ENCODE data around the gene ROBO2.

The ROBO2 gene

DNA sequence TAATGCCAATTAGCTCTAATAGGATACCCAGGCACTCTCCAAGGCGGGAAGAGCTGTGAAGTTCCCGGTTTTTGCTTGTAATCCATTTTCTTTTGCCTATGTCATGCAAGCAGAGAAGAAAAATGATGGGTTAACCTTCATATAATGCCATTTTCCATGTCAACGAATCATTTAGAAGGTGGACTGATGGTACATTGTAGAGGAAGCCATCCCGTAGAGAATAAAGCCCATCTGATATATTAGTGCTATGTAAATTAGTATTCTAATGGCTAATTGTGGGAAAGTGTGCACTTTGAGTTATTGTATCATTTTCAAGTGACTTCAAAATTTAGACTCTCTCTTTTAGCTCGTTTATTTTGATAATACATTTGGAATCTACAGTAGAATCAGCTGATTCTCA, 509.1 kb downstream of the ROBO2 start:
- no peak for DNase-seq (ENCODE audit: low read depth in 1 of 2, low spot score in 1 of 2)

DNA sequence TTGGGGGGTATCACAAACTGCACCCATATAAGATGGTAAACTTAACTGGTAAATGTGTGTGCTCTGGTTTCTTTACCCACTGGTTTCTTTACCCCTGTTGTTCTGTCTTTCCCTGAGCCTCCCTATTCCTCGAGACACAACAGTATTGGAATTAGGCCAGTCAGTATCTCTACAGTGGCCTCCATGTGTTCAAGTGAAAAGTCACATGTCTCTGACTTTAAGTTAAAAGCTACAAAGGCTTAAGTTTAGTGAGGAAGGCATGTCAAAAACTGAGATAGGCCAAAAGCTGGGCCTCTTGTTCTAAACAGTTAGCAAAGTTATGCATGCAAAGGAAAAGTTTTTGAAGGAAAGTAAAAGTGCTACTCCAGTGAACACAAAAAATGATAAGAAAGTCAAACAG, 513.3 kb downstream of the ROBO2 start:
- DNase-seq (ENCODE audit: low read depth in 1 of 2, low spot score in 1 of 2) = no peak

DNA sequence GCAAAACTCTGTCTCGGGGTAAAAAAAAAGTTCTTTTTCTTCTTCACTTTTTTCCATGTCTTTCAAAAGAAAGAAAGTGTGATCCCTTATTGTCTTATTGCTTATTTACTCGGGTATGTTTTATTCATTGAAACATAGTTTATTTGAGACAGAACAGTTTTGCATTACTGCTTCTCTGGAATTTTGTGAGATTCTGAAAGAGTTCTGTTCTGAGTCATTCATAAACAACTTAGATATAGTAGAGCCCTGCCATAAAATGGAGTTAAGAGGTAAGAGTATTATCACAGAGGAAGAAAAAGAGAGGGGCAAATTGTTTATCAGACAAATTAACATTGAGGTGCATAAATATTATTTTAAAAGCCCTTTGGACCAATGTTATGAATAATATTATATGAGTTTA, 522.2 kb downstream of the ROBO2 start:
- DNase-seq (ENCODE audit: low read depth in 1 of 2, low spot score in 1 of 2) = no peak

DNA sequence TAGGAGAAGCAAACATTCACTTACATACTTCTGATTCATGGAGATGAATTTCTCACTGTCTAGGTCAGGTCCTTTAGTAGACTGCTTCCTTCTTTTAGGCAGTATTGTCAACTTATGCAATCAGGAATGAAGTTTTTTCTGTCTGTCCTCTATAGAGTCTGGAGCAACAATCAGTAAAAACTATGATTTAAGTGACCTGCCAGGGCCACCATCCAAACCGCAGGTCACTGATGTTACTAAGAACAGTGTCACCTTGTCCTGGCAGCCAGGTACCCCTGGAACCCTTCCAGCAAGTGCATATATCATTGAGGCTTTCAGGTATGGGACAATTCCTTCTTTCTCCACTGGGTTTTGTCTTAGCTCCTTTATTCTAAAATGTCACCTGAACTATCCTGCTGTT, 523.1 kb downstream of the ROBO2 start:
- no peak for DNase-seq (ENCODE audit: low read depth in 1 of 2, low spot score in 1 of 2)

DNA sequence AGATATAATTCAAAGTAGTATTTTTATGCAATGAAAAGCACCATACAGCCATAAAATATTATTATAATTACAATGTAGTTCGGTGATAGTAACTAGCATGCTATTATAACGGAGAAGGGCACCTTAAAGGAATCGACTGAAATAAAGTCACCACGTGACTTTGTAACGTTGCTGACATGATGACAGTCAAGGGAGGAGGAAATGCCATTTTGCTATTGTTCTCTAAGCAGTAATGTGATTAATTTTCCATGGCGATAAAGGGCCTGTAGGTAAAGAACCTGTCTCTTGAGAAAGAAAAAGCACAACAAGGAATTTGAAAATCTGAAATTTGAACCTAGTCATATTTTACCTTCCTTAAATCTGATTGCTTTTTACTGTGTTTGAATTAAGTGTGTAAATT, 526.2 kb downstream of the ROBO2 start:
- no peak for DNase-seq (ENCODE audit: low read depth in 1 of 2, low spot score in 1 of 2)

DNA sequence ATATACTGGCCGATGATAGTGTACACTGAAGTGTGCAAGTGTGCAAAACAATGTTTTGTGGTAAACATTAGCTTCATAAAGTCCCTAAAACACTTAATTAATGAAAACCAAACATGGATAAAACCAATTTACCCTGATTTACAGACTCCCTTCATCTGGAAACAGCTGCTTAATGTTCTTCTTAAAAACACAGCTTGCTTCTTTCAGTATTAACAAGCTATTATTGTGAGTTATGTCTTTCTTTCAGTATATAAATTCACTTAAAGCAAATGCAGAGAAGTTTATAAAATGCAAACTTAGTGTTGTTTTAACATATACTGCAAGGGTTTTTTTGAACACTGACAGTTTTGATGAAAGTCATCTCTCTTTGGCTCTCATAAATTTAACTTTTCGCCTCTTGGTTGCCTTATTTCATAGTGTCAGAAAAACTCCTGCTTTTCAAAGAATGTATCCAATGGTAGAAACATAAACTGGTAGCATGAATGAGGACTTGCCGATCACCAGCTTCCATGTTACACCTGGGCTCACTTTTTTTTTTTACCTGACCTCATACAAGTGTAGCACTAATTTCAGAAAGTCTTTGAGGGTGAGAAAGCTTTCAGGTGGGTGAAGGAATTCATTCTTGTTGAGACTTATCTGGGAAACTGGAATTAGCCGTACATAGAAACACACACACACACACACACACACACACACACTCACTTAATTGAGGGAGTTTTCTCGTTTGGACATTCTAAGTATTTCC, 532.2 kb downstream of the ROBO2 start:
- no peak for DNase-seq (ENCODE audit: low read depth in 1 of 2, low spot score in 1 of 2)

DNA sequence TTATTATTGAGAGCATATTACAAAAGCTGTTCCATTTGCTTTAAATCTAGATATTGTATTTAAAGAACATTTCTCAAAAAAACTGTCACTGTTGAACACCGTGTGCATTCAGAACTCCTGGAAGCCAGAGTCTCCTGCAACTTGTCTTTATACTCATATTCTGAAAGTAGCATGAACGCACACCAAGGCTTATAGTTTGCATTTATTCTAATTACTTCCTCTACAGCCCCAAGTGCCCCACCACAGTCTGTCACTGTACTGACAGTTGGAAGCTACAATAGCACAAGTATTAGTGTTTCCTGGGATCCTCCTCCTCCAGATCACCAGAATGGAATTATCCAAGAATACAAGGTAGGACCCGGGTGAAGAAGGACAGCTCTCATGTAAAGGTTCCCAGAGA, 537.4 kb downstream of the ROBO2 start:
- DNase-seq (ENCODE audit: low read depth in 1 of 2, low spot score in 1 of 2) = no peak

DNA sequence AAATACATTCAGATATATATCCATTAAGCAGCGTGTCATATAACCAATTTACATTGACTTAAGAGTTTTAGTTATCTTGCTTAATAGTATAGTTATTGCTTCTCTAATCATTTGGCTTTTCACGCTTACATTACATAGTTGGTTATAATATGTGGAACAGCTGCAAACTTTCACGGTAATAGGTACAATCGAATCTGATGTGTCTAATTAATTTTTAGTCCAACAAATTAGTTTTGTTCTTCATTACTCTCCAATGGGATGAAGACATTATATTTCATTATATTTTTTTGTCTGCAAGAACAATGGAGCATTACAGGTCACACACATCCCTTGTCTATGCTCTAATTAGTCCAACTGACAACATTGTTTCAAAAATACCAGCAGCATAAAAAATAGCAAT, 546.3 kb downstream of the ROBO2 start:
- DNase-seq (ENCODE audit: low read depth in 1 of 2, low spot score in 1 of 2) = no peak

DNA sequence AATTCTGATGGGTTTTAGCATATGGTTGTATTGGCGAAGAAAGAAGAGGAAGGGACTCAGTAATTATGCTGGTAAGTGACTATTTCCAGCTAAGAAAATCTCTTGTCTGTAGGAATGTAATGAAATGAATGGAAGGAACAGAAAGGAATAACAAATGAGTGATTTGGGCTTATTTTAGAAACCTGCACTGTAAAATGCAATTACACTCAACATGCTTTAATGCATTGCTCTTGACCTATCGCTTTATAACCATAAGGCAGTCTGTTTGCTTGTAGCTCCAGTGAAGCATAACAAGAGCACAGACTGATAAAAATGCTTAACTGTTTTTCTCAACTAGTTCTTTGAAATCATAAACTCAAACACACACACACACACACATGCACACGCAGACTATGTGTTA, 549.0 kb downstream of the ROBO2 start:
- no peak for DNase-seq (ENCODE audit: low read depth in 1 of 2, low spot score in 1 of 2)

DNA sequence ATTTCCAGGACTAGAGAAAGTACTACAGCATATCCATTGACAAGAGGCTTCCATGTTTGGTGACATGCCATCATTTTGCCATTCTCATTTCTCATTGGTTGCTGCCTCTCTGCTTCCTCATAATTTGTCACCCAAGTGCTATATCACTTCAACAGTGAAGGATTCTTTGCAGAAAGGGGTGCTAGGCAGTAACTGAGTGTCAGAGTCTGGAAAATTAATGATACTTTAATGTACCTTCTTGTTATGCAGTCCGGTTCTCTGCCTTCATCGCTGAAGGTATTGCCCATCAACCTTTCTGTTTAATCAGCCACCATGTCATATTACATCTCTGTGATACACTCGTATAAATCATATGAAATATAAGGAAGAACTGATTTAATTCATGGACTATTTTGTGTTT, 550.3 kb downstream of the ROBO2 start:
- DNase-seq (ENCODE audit: low read depth in 1 of 2, low spot score in 1 of 2) = no peak

DNA sequence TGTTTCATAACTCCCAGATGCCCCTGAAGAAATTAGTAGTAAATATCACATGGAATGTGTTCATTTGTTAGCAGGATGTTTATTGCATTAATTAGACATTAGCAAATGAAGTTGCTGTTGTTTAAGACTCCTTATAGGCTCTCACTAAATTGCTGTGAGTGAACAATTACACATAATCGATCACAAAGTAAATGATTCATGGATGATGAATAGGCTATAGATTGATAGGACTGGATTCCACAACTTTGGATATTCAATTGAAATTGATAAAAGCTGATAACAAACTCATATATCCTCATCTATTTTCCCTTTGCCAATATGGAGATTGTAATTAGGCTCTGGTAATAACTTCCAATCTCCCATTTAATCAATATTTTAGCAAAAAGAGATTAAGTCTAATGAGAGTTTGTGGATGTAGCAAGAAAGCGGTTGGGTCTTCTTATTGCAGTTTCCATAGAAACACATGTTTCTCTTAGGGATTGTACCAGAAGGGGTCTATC, 555.5 kb downstream of the ROBO2 start:
- DNase-seq (ENCODE audit: low read depth in 1 of 2, low spot score in 1 of 2) = no peak

DNA sequence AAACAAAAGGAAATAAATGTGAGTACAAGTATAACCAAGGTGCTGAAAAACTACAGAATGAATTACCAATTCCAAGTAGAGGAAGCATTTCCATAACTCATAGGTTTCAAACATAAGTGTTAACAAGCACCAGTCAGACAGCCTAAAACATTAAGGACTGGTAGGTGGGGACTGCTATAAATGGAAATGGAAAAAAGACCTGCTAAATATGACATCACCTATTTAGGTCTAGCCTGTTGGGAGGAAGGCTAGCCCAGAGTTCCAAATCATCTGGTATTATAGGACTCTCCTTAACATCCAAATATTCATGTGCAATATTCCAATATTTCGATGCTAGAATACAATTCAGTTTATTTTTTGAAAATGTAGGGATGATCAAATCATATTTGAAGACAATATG, 560.0 kb downstream of the ROBO2 start:
- no peak for DNase-seq (ENCODE audit: low read depth in 1 of 2, low spot score in 1 of 2)

DNA sequence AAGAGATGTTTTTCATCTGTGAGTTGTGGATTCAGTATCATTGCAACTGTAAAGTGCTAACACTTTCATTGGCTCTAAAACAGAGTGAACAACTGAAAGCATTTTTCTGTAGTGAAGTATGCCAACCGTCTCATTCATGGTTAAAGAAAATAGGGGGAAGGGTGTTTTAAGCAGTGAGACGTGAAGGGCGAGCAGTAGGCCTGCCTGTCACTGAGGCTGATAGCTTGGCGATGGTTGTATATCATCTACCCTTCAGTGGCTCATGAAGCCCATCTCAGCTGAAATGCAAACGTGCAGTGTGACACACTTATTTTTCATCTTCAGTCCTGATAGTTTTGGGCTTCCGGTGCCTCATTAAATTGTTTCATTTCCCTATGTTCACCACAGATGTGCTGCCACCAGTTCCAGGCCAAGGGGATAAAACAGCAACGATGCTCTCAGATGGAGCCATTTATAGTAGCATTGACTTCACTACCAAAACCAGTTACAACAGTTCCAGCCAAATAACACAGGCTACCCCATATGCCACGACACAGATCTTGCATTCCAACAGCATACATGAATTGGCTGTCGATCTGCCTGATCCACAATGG, 562.0 kb downstream of the ROBO2 start:
- no peak for DNase-seq (ENCODE audit: low read depth in 1 of 2, low spot score in 1 of 2)

DNA sequence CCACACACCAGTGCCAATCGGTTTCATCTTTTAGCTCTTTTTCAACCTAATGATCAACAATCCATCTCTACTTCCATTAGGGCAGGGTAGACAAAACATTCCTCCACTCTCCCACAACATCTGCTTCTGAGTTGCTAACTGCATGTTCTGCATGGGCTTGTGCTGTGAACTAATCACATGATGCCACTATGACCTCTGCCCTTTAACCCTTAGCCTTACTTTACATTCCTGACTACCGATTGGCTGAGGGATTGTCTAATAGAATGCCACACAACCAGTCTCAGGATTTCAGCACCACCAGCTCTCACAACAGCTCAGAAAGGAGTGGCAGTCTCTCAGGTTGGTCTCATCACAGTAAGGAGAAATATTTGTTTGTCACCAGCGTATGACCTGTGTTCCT, 562.8 kb downstream of the ROBO2 start:
- no peak for DNase-seq (ENCODE audit: low read depth in 1 of 2, low spot score in 1 of 2)

DNA sequence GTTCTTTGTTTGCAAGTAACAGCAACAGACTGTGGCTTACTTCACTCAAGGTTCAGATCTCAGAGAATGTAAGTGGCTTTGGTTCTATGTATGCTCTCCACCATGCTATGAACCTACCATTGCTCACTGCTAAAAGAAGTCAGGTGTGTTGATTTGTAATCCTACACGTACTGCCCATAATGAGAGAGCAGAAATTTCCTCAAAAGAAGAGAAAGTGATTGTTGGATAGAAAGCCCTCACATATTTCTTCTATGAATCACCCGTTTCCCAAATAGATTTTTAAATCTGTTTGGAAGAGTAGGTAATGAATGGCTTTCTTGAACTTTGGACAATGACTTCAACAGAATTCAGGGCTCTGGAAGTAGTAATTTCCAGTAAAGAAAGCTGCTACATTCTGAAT, 565.4 kb downstream of the ROBO2 start:
- no peak for DNase-seq (ENCODE audit: low read depth in 1 of 2, low spot score in 1 of 2)

DNA sequence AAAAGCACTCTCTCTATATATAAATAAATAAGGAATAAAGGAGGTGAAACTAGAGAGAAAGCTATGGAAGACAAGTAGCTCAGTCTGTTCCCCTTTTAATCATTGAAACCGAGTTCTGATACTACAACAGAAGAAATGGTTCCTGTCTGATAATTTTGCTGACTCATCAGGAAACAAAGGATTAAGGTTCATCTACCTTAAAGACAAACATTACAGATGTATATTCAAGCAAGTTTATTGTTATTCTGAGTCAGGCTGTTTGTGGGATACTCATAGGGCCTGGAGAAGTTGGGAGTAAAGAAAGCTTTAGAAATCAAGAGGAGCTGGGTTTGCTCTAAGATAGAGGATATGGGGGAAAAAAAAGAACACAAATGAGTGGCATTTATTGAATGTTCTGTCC, 566.0 kb downstream of the ROBO2 start:
- no peak for DNase-seq (ENCODE audit: low read depth in 1 of 2, low spot score in 1 of 2)

DNA sequence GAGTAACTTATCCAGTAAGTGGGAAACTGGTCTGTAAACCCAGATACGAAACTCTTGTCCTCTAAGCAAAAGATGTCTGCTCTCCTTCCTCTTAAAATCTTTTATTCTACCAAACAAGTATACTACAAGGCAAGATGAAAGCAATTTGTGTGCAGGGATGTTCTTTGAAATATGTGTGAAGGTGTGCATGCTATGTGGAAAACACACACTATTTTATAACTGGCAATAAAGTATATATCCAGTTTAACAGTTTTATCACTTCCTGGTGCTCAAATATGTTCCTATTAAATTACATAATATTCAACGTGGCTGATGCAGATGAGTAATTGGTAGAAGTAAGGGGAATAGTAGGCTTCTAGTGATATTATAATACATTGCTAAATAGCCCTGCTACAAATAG, 566.5 kb downstream of the ROBO2 start:
- no peak for DNase-seq (ENCODE audit: low read depth in 1 of 2, low spot score in 1 of 2)

DNA sequence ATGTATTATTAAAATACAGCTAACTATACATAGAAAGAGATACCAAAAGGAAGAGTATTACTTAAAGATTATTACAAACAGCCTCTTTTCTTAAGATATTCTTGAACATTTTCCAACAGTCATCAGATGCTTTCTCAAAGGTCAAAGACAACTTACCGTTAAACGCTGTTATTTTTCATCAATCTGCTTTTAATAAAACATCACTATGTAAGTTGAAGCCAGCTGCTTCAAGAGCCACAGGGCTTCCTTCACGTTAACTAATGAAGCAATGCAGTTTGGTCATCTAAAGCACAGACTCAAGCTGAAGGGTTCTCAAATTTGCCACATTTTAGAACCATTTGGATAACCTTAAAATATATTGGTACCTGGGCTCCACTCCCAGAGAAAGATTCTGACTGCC, 578.8 kb downstream of the ROBO2 start:
- DNase-seq (ENCODE audit: low read depth in 1 of 2, low spot score in 1 of 2) = no peak

DNA sequence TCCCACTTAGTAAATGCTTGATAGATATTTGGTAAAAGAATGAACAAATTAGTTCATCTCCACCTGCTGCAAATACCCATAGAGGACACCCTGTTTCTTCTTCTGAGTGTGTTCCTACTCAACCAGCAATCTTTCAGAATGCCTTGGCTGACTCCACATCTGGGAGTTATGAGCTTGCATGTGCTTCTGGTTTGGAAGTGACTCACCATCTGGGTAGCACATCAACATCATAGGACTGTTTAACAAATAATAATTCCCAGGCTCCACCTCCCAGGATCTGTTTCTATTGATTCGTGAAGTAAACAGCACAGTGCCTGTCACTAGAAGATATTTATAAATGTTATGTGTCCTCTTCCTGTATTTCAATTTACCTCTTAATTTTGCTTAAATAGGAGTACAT, 580.1 kb downstream of the ROBO2 start:
- no peak for DNase-seq (ENCODE audit: low read depth in 1 of 2, low spot score in 1 of 2)

DNA sequence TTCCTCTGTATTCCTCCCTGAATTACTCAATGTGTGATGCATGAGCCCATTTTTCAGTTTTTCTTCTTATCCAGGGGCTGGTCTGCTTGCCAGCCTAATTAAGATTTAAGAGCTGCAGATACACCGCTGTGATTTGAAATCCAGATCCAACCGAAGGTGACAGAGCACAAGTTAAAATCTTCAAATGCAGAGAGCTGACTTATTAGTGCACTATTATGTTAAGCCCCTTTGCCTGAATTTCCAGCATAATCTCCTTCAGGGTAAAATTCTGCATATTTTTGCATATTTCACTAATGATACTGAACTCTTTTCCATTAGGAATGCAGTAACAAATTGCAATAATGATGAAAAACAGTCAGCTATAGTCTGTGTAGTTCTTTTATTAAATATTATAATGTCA, 583.6 kb downstream of the ROBO2 start:
- DNase-seq (ENCODE audit: low read depth in 1 of 2, low spot score in 1 of 2) = no peak

DNA sequence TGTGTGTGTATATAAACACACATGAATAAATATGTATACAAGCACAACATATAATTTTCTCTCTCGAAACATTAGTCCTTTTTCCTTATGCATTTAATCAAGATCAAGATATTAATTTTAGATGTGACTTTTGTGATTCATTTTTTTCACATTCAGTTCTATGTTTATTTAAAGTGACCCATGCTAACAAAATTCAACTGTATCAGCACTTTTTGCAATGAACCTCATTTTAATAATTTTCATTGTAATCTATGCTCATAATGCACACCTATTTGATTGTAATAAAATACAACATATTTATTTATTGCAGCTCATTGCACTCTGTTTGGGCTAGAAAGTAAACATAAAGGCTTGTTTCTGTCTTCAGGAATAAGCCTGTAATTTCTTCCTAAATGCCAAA, 586.3 kb downstream of the ROBO2 start:
- DNase-seq (ENCODE audit: low read depth in 1 of 2, low spot score in 1 of 2) = no peak

DNA sequence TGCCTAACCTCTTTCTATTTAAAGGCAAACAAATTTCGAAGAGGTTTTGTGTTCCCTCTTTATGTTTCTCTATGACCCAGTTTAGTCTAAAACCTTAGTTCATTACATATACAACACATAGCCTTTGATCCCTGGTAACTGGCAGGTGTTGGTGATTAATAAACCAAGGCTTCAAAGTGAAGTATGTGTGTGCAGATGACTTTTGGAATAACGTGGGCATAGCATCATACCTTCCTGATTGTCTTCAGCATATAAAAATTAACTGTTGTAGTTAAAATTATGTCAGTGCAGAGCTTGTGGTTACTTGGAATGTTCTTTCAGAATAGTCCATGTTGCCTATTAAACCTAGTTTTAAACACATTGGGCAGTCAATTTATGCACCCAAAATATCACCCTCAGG, 608.3 kb downstream of the ROBO2 start:
- DNase-seq (ENCODE audit: low read depth in 1 of 2, low spot score in 1 of 2) = no peak

DNA sequence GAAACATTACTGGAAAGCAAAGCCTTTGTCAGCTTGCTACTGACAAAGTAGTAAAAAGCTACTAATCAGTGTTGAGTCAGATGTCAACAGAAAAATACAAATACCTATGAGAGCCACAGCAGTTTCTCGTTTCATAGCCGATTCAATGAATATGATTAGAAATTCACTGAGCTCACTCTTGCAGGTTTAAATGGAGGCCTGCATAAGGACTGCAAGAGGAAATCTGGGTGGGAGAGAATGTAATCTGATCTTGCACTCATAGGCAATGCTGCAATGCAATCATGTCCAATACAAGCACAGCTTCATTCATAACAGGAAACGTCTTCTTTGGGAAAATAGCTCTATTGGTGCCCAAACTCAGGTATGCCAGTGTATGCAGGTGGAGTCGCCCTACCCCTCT, 608.8 kb downstream of the ROBO2 start:
- no peak for DNase-seq (ENCODE audit: low read depth in 1 of 2, low spot score in 1 of 2)

Data from stimulated activated CD4-positive, alpha-beta T cell treated with anti-CD3 and anti-CD28 coated beads, Interleukin-15, amount 100 ng/mL, for 1 hour (primary cell).